Upper lobe of left lung (tissue), 6 donors: Measurements from ENCODE around the gene P2RY13. TPM values are rescaled to one million over a fixed set of nuclear protein-coding genes. Genes with fewer than 3 reads are reported as not detected.

Source experiments
- ATAC-seq, 2 donors: fragments of 200-7000 bp; cut with Tn5 transposase; one replicate each; pipeline ENCODE4 v1.9.1; 2022; ENCODE audit warnings: mild to moderate bottlenecking in 2 of 2, moderate library complexity in 2 of 2; ENCODE audit not compliant: low FRiP score in 2 of 2
- DNase-seq, 2 donors: peaks; one replicate each; pipeline ENCODE4 v3.0.0-alpha.2; 2019 to 2020
- H3K27ac ChIP-seq, 4 donors: fragments of 200-600 bp; sonication (generic); one replicate each; pipeline ENCODE4 v1.5.1; 2016 to 2019
- H3K27me3 ChIP-seq, 4 donors: fragments of 200-600 bp; sonication (generic); one replicate each; pipeline ENCODE4 v1.5.1; 2017 to 2019
- H3K36me3 ChIP-seq, 4 donors: fragments of 200-600 bp; sonication (generic); one replicate each; pipeline ENCODE4 v1.5.1; 2016 to 2019
- H3K4me1 ChIP-seq, 4 donors: fragments of 200-600 bp; sonication (generic); one replicate each; pipeline ENCODE4 v1.5.1; 2018 to 2019
- H3K4me3 ChIP-seq, 4 donors: fragments of 200-600 bp; sonication (generic); one replicate each; pipeline ENCODE4 v1.5.1; 2017 to 2019; ENCODE audit warnings: mild to moderate bottlenecking in 2 of 4, moderate library complexity in 1 of 4
- H3K9me3 ChIP-seq, 4 donors: fragments of 200-600 bp; sonication (generic); one replicate each; pipeline ENCODE4 v1.5.1; 2018 to 2019
- CTCF ChIP-seq, 6 experiments: fragments of 450-650 bp in 4 of 6; fragments of 200-600 bp in 2 of 6; sonication (generic) in 2 of 6; IDR thresholded peaks; one replicate each; pipeline ENCODE4 v1.5.1; 2016 to 2019; ENCODE audit warnings: antibody characterized with exemption in 6 of 6
- EP300 ChIP-seq, 4 donors: sonication (generic); formaldehyde crosslinking; IDR thresholded peaks; one replicate each; pipeline ENCODE4 v1.5.1; 2017; ENCODE audit warnings: antibody characterized with exemption in 4 of 4, control low read depth in 2 of 4
- POLR2A ChIP-seq, 4 donors: fragments of 450-650 bp; IDR thresholded peaks; one replicate each; pipeline ENCODE4 v1.5.1; 2016 to 2017; ENCODE audit warnings: antibody characterized with exemption in 4 of 4, mild to moderate bottlenecking in 2 of 4
- POLR2AphosphoS5 ChIP-seq, 2 donors: sonication (generic); formaldehyde crosslinking; IDR thresholded peaks; one replicate each; pipeline ENCODE4 v1.5.1; 2017; ENCODE audit warnings: antibody characterized with exemption in 2 of 2
- WGBS, 2 donors: methylation state at CpG; one replicate each; pipeline ENCODE4 v1.1.5; 2017 to 2018; 5-methylcytosine and 5-hydroxymethylcytosine counted together
- total RNA-seq, 6 donors: library from RNA; depleted of rRNA in 4 of 6; stranded (reverse); fragments of >200 nt in 4 of 6; gene quantifications; one replicate each; pipeline versions ENCODE4 v1.1.0 to v1.2.1, GENCODE V29; 2016 to 2021
- donor health status: DM: no; HTN: no; CAD: no; lungs with moderate emphysema.
- donor health status: DM: no; HTN: yes; CAD: no; lungs with severe emphysema.

The P2RY13 gene
- total RNA-seq, 6 donors from 2014 or later, result 0.67 to 13.4 (median 3.2) TPM

- Histone ChIP-seq H3K27ac (no peak overlapping the region), H3K27me3 (no peaks in the 10 kb centered on the region), H3K4me1 (peaks cover 0 to 9% (median 1%) of the 10 kb centered on the region in 4 donors), H3K36me3 (no peaks in the 10 kb centered on the region), H3K4me3 (no peak overlapping the region), H3K9me3 (no peaks in the 10 kb centered on the region)
- ATAC-seq (no peak), DNase-seq (no peak)
- no peak for TF ChIP-seq EP300 (IDR thresholded peaks at IDR 0.05)
- TF ChIP-seq POLR2AphosphoS5 (IDR thresholded peaks at IDR 0.05), result no peak
- TF ChIP-seq POLR2A (IDR thresholded peaks at IDR 0.05), result no peak
- no peak for TF ChIP-seq CTCF (IDR thresholded peaks at IDR 0.05)
- WGBS, 2 donors, result 76 to 97% methylated on average over 1 of the region's 1 CpG
Measured at GRCh38 chr3:151307583-151308488, 21.5 kb downstream of the P2RY13 start.

GRCh38 chr3:151307131-151307530, 22.2 kb downstream of the P2RY13 start:
- Histone ChIP-seq H3K27me3 (no peaks in the 10 kb centered on the region), H3K36me3 (no peaks in the 10 kb centered on the region), H3K9me3 (no peaks in the 10 kb centered on the region), H3K27ac (no peak overlapping the region), H3K4me1 (peaks cover 0 to 9% (median 1%) of the 10 kb centered on the region in 4 donors), H3K4me3 (no peak overlapping the region)
- TF ChIP-seq POLR2AphosphoS5 (IDR thresholded peaks at IDR 0.05), result no peak
- no peak for TF ChIP-seq POLR2A (IDR thresholded peaks at IDR 0.05)
- TF ChIP-seq CTCF (IDR thresholded peaks at IDR 0.05), result no peak
- TF ChIP-seq EP300 (IDR thresholded peaks at IDR 0.05), result no peak
- no peak for ATAC-seq
- DNase-seq, result no peak

- H3K36me3 ChIP-seq, result no peaks in the 10 kb centered on the region
- no peak overlapping the region for H3K27ac ChIP-seq
- ATAC-seq (no peak), DNase-seq (no peak)
- peaks cover 0 to 9% (median 1%) of the 10 kb centered on the region in 4 donors for H3K4me1 ChIP-seq
- H3K4me3 ChIP-seq, result no peak overlapping the region
- no peak for TF ChIP-seq POLR2AphosphoS5 (IDR thresholded peaks at IDR 0.05)
- no peak for TF ChIP-seq CTCF (IDR thresholded peaks at IDR 0.05)
- no peak for TF ChIP-seq POLR2A (IDR thresholded peaks at IDR 0.05)
- no peak for TF ChIP-seq EP300 (IDR thresholded peaks at IDR 0.05)
- H3K9me3 ChIP-seq, result no peaks in the 10 kb centered on the region
- H3K27me3 ChIP-seq, result no peaks in the 10 kb centered on the region
- WGBS, 2 donors, result 88 to 89% methylated on average over 6 of the region's 6 CpGs
Measured at GRCh38 chr3:151306168-151306810, 23.1 kb downstream of the P2RY13 start.

GRCh38 chr3:151305775-151306151, 23.6 kb downstream of the P2RY13 start:
- ATAC-seq (no peak), DNase-seq (no peak)
- Histone ChIP-seq H3K36me3 (no peaks in the 10 kb centered on the region), H3K27ac (peak overlapping the region in 1 of 4 donors; percentile 17), H3K27me3 (no peaks in the 10 kb centered on the region), H3K4me1 (peaks cover 0 to 9% (median 1%) of the 10 kb centered on the region in 4 donors), H3K9me3 (no peaks in the 10 kb centered on the region), H3K4me3 (no peak overlapping the region)
- TF ChIP-seq CTCF (IDR thresholded peaks at IDR 0.05) (no peak), POLR2AphosphoS5 (IDR thresholded peaks at IDR 0.05) (no peak), EP300 (IDR thresholded peaks at IDR 0.05) (no peak), POLR2A (IDR thresholded peaks at IDR 0.05) (no peak)
- 87% methylated on average over 4 of the region's 4 CpGs for WGBS, 2 donors
